Measurements from ENCODE around the gene GZMM.
A peak's percentile ranks its signal among the peaks of the same experiment; 100 is the strongest.

Gene GZMM

DNA sequence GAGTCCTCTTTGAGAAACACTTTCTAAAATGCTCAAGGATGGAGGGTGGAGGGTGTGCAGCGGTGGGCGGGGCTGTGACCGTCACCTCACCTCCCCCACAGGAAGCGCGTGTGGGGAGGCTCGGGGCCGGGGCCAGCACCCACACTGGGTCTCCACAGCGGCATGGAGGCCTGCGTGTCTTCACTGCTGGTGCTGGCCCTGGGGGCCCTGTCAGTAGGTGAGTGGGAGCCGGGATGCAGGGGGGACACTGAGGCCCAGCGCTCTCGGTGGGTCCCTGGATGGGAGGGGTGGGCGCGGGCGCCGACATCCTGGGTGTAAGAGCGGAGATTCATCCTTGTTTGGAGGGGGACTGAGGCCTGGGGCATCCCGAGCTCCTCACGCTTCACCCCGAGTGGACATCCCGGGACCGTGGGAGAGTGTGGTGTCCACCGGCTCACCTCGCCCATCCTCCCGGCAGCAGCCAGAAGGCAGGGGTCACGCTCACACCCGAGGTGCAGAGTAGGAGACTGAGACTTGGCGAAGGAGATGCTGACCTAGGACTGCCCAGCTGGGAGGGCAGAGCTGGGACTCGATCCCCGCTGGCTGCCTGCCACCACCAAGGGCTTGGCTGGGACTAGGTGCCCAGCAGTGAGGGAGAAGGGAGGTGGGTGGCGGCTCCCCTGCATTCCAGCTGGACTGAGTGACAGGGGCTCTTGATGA, at the start of gene GZMM:
GZMM (plus strand) TSS at position 144 of the 699 bp plus-strand sequence; CDS start at position 163, 19 bp downstream.
- no peak for DNase-seq

DNA sequence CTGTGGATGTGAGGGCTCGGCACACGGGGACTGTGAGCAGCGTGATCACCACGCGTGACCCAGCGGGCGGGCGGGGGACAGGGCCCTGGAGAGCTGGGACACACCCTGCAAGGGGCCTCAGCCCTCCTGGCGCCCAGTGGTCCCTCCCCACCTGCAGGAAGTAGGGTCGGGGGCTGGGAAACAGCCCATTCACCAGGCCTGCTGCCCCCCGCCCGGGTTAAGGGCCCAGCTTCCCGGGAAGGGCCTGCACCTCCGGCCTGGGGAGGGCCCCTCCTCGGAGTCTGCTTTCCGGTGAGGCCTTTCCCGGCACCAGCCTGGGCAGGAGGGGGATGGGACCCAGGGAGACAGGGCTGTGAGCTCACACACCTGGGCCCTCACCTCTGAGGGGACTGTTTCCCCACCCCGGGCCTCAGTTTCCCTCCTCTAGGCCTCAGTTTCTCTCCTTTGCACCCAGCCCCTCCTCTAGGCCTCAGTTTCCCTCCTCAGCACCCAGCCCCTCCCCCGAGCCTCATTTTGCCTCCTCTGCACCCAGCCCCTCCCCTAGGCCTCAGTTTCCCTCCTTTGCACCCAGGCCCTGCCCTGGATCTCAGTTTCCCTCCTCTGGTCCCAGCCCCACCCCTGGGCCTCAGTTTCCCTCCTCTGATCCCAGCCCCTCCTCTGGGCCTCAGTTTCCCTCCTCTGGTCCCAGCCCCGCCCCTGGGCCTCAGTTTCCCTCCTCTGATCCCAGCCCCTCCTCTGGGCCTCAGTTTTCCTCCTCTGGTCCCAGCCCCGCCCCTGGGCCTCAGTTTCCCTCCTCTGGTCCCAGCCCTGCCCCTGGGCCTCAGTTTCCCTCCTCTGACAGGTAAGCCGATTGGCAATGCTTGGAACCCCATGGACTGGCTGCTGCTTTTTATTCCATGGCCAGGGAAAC, 49.4 kb upstream of the GZMM start:
- no peak for DNase-seq

DNA sequence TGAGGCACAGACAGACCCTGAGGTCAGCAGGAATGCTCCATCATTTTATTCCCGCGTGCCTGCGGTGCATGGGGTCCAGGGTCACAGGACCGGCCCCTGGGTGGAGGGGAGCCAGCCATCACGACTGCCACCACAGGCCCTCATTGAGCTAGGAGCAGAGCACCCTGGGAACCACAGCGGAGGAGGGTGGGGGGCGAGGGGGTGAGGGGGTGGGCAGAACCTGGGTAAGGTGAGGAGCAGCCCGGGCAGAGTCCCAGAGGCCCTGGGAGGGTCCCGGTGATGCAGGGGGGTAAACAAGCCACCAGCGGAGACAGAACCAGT, 48.8 kb upstream of the GZMM start:
- DNase-seq, result no peak

DNA sequence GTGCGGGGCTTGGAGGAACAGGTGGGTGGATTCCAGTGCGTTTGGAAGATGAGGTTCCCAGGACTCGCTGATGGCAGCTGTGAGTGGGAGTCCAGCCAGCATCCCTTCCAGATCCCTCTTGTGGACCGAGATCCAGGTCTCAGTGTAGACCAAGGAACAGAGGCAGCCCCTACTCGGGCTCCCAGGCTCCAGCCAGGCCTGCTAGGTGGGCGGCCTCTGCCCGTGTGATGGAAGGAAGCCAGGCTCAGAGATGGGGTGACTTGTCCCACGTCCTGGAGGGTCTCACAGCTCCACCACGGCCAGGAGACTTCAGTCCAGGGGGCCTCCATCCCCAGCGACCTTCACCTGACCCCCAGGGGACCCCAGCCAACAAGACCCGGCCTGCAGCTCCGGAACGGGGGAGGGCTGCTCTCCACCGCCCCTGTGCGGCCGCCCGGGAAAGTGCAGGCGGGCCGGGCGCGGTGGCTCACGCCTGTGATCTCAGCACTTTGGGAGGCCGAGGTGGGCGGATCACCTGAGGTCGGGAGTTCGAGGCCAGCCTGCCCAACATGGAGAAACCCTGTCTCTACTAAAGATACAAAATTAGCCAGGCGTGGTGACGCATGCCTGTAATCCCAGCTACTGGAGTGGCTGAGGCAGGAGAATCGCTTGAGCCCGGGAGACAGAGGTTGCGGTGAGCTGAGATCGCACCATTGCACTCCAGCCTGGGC, 48.3 kb upstream of the GZMM start:
- no peak for DNase-seq

DNA sequence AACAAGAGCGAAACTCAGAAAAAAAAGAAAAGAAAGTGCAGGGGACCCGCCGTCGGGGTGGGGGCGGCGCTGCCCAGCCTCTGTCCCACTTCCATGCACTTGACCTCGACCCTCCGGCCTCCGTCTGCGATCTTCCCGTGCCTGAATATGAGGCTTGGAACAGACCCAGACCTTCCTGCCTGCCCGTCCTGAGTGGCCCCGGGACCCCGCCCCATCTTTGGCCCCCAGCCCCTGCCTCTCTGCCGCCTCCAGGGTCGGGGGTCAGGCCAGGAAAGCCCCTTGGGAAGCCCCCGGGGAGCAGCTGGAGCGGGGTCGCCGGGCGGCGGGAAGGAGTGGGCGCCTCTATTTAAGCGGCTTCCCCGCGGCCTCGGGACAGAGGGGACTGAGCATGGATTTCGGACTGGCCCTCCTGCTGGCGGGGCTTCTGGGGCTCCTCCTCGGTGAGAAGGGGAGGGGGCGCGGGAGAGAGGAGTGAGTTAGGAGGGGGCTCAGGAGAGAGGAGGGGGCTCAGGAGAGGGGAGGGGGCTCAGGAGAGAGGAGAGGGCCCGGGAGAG, 47.7 kb upstream of the GZMM start, which contains the start of gene MADCAM1:
MADCAM1 (plus strand) TSS at position 375 of the 554 bp plus-strand sequence; CDS start at position 389, 14 bp downstream.
- no peak for DNase-seq

DNA sequence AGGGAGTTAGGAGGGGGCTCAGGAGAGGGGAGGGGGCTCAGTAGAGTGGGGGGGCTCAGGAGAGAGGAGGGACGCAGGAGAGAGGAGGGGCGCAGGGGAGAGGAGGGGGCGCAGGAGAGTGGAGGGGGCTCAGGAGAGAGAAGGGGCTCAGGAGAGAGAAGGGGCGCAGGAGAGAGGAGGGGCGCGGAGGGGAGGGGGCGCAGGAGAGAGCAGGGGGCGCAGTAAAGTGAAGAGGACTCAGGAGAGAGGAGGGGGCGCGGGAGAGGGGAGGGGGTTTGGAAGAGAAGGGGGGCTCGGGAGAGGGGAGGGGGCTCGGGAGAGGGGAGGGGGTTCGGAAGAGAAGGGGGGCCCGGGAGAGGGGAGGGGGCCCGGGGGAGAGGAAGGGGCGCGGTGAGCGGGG, 46.9 kb upstream of the GZMM start:
- no peak for DNase-seq

DNA sequence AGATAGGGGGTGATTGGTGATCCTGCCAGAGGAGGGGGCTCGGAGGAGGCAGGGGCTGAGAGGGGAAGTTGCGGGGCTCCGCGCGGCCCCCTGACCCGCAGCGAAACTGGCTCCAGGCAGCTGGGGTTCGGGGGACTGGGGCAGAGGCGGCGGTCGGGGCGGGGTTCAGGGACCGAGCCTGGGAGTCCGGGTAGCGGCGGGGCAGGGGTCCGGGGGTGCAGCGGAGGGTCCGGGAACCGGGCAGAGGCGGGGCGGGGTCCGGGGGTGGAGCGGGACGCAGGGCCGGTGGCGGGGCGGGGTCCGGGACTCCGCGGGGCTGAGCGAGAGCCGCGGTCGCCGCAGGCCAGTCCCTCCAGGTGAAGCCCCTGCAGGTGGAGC, 46.4 kb upstream of the GZMM start:
- DNase-seq, result no peak

DNA sequence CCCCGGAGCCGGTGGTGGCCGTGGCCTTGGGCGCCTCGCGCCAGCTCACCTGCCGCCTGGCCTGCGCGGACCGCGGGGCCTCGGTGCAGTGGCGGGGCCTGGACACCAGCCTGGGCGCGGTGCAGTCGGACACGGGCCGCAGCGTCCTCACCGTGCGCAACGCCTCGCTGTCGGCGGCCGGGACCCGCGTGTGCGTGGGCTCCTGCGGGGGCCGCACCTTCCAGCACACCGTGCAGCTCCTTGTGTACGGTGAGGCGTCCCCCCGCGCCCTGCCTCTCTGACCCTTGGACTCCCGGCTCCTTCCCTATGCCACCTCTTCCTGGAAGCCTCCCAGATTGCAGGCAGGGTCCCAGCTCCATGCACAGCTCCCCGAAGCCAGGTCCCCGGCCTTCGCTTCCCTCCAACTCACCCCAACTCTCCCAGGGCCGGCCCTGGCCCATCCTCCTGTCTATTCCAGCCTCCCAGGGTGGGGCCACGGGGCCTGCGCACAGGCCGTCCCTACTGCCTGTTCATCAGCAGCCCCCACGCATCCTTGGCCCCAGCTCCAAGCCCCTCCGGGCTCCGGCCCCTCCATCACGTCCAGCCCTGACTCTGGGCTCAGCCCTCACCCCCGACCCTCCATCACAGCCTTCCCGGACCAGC, 45.9 kb upstream of the GZMM start:
- no peak for DNase-seq

DNA sequence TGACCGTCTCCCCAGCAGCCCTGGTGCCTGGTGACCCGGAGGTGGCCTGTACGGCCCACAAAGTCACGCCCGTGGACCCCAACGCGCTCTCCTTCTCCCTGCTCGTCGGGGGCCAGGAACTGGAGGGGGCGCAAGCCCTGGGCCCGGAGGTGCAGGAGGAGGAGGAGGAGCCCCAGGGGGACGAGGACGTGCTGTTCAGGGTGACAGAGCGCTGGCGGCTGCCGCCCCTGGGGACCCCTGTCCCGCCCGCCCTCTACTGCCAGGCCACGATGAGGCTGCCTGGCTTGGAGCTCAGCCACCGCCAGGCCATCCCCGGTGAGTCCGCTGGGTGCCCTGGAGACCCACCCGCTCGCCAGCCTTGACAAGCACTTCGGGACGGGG, 45.4 kb upstream of the GZMM start:
- DNase-seq, result no peak

DNA sequence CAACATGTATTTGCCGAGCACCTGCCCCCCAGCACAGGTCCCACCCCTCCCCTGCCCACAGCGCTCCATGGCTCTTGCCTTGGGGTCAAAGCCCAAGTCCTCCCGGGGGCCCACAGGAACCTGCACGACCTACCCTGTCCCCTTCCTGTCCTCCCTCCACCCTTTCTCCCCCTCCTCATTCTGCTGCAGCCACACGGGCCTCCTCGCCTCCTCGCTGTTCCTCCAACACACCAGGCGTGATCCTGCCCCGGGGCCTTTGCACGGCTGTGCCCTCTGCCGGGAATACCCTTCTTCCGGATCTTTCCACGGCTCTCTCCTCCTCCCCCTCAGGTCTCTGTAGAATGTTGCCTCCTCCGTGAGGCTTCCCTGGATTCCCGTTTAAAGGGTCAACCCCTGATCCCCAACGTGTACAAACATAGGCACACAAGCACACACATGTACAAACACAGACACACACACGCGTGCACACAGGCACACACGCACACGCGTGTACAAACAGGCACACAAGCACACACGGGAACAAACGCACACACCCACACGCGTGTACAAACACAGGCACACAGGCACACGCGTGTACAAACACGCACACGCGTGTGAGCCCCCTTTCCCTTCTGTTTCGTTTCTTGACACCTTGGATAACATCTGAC, 44.8 kb upstream of the GZMM start:
- no peak for DNase-seq

DNA sequence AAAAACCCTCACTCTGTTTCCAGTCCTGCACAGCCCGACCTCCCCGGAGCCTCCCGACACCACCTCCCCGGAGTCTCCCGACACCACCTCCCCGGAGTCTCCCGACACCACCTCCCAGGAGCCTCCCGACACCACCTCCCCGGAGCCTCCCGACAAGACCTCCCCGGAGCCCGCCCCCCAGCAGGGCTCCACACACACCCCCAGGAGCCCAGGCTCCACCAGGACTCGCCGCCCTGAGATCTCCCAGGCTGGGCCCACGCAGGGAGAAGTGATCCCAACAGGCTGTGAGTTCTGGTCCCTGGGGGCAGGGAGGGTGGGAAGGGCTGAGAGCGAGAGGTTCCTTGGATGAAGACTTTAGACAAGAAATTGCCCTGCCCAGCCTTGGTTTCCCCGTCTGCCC, 42.2 kb upstream of the GZMM start:
- no peak for DNase-seq

DNA sequence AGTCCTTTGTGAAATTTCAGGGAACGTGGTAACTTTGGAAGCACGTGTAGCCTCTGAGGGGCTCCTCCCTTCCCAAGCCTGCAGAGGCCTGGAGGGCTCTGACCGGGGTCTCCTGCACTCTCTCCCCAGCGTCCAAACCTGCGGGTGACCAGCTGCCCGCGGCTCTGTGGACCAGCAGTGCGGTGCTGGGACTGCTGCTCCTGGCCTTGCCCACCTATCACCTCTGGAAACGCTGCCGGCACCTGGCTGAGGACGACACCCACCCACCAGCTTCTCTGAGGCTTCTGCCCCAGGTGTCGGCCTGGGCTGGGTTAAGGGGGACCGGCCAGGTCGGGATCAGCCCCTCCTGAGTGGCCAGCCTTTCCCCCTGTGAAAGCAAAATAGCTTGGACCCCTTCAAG, 39.2 kb upstream of the GZMM start:
- no peak for DNase-seq

DNA sequence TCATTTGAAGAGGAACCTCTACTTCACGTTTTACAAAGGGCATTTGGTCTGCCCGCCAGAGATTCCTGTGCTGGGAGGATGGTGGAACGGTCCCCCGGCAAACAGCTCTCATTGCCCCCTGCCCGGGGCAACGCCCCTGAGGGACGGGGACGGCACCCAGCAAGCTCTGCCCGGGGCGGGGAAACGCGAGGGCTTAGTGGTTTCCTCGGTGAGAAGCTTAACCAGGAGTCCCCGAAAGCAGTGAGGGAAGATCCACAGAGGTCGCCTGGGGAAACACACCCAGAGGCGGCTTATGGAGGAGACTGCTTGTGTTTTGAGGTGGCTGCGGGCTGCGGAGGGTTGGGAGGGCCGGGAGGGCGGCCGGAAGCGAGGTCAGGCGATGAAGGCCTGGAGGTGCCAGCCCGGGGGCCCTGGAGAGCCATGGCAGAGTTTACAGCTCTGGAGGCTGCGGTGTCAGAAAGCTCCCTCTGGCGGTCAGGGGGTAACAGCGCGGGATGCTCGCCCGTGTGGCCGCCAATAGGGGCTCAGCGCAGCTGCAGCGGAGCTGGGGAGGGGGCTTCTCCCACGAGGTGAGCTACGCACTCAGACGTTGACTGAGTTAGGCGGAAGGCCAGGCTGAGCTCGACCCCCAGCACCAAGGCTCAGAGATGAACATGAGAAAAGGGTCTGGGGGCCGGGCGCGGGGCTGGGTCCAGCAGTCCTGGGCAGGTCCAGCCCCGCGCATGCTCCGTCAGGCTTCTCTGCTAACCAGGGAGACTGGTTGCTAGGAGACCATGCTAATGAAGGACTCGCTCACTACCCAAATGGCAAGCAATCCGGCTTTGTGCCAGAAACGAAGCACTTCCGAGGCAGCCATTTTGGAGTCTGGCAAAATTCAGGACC, 37.2 kb upstream of the GZMM start:
- peak; percentile 100 for DNase-seq

DNA sequence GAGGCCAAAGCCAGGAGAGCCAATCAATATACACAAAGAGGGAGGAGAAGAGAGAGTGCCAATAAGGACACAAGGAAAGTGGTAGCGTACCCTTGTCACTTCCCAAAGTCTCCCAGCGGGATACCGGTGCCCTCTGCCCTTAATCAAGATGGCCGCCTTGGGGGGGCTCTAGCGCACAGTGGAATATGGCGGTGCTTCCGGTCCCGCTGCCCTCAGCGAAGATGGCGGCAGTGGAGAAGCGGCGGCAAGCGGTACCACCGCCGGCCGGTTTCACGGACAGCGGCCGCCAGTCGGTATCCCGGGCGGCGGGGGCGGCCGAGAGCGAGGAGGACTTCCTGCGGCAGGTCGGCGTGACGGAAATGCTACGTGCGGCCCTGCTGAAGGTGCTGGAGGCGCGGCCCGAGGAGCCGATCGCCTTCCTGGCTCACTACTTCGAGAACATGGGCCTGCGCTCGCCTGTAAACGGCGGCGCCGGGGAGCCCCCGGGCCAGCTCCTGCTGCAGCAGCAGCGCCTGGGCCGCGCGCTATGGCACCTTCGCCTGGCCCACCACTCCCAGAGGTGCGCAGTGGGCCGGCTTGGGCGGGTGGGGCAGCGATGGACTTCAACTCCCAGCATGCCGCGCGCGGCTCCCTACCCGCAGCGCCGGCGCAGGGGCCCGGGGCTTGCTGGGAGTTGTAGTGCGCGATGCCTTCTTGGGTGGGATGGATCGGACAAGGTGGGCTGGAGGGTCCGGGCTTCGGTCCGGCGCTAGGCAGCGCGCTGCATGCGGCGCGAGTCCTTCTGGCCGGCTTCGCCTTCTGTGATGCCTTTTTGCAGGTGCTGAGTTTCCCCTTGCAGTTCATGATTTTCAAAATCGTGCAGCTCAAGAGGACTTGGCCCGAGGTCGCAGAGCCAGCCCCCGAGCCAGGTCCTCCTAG, 36.3 kb upstream of the GZMM start, which contains the start of gene TPGS1:
TPGS1 (plus strand) TSS at position 212 of the 918 bp plus-strand sequence; CDS start at position 222, 10 bp downstream.
- DNase-seq, result peak; percentile 72

DNA sequence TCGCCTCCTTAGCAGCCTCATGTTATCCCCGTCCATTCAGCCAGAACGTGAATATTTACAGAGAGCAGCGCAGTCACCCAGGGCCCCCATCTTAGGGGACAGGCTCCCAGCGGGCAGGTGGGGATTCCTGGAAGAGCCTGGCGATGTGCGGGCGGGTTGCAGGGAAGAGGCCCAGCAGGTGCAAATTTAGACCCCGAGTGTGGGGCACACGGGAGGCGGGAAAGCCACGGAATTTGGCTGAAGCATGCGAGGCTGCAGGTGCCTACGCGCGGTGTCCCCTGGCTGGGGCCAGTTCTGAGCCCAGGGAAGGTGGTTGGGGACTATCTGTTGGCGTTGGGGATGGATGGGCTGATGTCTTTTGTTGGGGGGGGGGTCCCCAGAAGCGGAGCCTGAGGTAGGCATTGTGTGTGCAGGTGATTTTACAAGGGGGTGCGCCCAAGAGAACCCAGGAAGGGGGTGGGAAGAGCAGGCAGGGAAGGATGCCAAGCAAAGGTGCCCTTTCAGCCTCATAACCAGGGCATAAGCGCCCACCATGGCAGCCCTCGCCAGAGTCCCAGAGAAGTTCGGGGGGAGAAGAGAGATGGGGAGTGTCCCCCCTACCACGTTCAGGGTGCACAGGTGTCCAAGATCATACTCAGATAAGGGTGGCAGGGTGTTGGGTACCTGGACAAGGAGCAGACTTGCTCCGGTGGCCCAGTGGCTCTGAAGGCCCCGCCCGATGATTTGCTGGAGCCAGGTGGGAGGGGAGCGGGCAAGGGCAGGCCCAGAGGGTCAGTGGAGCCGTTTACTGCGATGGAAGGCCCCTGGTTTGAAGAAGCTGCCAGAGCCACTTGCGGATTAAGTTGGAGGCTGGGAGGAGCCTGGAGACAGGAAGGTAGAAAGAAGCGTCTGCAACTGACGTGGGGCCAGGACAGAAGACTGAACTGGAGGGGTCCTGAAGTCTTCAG, 35.4 kb upstream of the GZMM start:
- no peak for DNase-seq

DNA sequence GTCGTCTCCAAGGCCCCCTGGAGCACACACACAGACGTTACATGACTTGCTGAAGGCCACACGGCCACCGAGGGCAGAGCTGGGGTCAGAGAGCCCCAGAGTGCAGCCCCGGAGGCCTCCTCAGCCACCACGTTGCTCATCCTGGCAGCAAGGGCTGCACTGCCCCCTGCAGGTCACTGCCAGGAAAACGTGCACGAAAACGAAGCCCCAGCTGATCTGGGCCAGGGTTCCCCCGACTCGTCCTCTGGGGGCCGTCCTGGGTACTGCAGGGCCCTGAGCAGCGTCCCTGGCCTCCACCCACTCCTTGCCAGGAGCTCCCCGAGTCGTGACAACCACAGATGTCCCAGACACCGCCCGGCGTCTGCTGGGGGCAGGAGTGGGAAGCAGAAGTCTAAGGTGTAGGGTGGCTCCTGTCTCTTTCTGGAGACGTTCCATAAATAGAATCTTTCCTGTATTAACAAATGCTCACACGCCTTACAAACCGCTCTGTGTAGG, 33.2 kb upstream of the GZMM start:
- DNase-seq, result peak; percentile 88

DNA sequence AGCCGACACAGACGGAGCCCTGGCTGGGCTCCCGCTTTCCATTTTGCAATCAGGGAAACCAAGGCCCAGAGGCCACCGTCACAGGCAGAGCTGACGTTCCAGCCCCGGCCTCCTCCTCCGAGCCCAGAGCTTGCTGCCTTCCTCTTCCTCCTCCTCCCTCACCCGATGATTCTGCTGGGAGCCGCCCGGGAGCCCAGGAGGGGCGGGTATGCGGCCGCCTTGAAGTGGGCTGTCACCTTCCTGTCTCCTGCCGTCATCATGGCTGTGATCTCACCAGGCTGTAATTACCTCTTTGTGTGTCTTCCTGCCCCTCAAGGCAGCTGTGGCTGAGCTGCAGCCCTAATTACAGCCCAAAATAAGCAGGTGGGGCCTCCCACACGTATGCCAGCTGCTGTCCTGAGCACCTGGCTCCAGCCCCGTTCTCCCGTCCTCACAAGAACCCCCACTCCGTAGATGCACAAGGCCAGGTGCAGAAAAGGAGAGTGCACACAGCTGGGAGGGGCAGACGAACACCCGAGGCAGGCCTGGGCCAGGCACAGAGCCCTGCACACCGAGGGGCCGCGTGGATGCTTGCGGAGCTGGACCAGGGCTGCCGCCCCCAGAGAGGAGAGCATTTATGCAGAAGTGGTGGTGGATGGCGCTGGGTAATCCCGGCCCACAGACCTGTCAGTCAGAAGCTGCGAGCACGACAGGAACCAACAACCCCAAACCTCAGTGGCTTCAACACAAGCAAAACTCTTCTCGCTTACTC, 32.6 kb upstream of the GZMM start:
- DNase-seq, result peak; percentile 97

Measured in COR-L47 (cell line).